PC-3 (cell line): Measurements from ENCODE around the gene GALNT1. TPM values are rescaled to one million over a fixed set of nuclear protein-coding genes. Genes with fewer than 3 reads are reported as not detected.

ENCODE experiments used
- ATAC-seq: fragments of 200-7000 bp; cut with Tn5 transposase; 2 replicates; pipeline ENCODE4 v1.9.1; 2020; ENCODE audit warnings: mild to moderate bottlenecking, moderate library complexity
- BruUV-seq: library from RNA; stranded (reverse); fragments of 400-500 nt; replicated peaks from 2 replicates; lab custom pipeline; 2021; lab: Mats Ljungman, UMichigan
- CTCF ChIA-PET: fragments of 300-600 bp; sonication (Branson Sonifier 250); formaldehyde crosslinking; loops from one replicate; lab custom pipeline; 2022; ENCODE audit warnings: antibody characterized with exemption; lab: Charles Lee
- POLR2A ChIA-PET: fragments of 300-600 bp; sonication (Branson Sonifier 250); formaldehyde crosslinking; loops from one replicate; lab custom pipeline; 2022; ENCODE audit warnings: antibody characterized with exemption; ENCODE audit not compliant: unreplicated experiment; lab: Charles Lee
- DNase-seq: peaks from one replicate; pipeline ENCODE4 v3.0.0-alpha.2; 2015
- H2AFZ ChIP-seq: fragments of 300-600 bp; sonication (generic); 2 replicates; pipeline ENCODE4 v1.6.0; 2016; ENCODE audit warnings: antibody characterized with exemption, low read length
- H3F3A ChIP-seq: fragments of 300-600 bp; sonication (generic); one replicate; pipeline ENCODE4 v1.6.0; 2017; ENCODE audit warnings: antibody characterized with exemption, low read length, control low read depth, mild to moderate bottlenecking; ENCODE audit not compliant: unreplicated experiment
- H3K27ac ChIP-seq: fragments of 300-600 bp; sonication (generic); 2 replicates; pipeline ENCODE4 v1.5.1; 2016; ENCODE audit warnings: mild to moderate bottlenecking, low read length
- H3K27me3 ChIP-seq: fragments of 300-600 bp; sonication (generic); 2 replicates; pipeline ENCODE4 v1.6.1; 2016; ENCODE audit warnings: low read length, mixed read lengths
- H3K36me3 ChIP-seq: fragments of 300-600 bp; sonication (generic); 2 replicates; pipeline ENCODE4 v1.6.1; 2016; ENCODE audit warnings: low read depth, mixed run types, low read length, mixed read lengths
- H3K4me1 ChIP-seq: fragments of 300-600 bp; sonication (generic); 2 replicates; pipeline ENCODE4 v1.5.1; 2016; ENCODE audit warnings: low read length; ENCODE audit not compliant: insufficient read depth
- H3K4me2 ChIP-seq: fragments of 300-600 bp; sonication (generic); 2 replicates; pipeline ENCODE4 v1.6.0; 2016; ENCODE audit warnings: low read length
- H3K4me3 ChIP-seq: fragments of 300-600 bp; sonication (generic); 2 replicates; pipeline ENCODE4 v1.5.1; 2016; ENCODE audit warnings: mild to moderate bottlenecking, low read length, mixed read lengths
- H3K79me2 ChIP-seq: fragments of 300-600 bp; sonication (generic); 2 replicates; pipeline ENCODE4 v1.6.1; 2017; ENCODE audit warnings: low read length, mixed read lengths
- H3K9ac ChIP-seq: fragments of 300-600 bp; sonication (generic); 2 replicates; pipeline ENCODE4 v1.6.0; 2016; ENCODE audit warnings: mild to moderate bottlenecking, low read length
- H3K9me2 ChIP-seq: fragments of 300-600 bp; sonication (generic); replicated peaks from 2 replicates; pipeline ENCODE4 v1.6.1; 2016; ENCODE audit warnings: mixed run types, low read length, mixed read lengths
- H3K9me3 ChIP-seq: fragments of 300-600 bp; sonication (generic); 2 replicates; pipeline ENCODE4 v1.6.1; 2016; ENCODE audit warnings: low read length, mixed read lengths
- H4K20me1 ChIP-seq: fragments of 300-600 bp; sonication (generic); 2 replicates; pipeline ENCODE4 v1.6.1; 2016; ENCODE audit warnings: low read length, mixed read lengths
- EZH2 ChIP-seq: fragments of 300-600 bp; sonication (generic); IDR thresholded peaks from one replicate; pipeline ENCODE4 v1.6.1; 2017; ENCODE audit warnings: antibody characterized with exemption, mild to moderate bottlenecking, low read length; ENCODE audit not compliant: unreplicated experiment
- EZH2phosphoT487 ChIP-seq: fragments of 300-600 bp; sonication (generic); IDR thresholded peaks from 2 replicates; pipeline ENCODE4 v1.6.1; 2018; ENCODE audit warnings: mild to moderate bottlenecking, antibody characterized with exemption, low read length, borderline replicate concordance
- intact Hi-C: fragments of 100-400 bp; cut with micrococcal nuclease; formaldehyde crosslinking; loops from 2 replicates; pipeline ENCODE4 v1.9.0; 2023
- total RNA-seq: library from RNA; depleted of rRNA; stranded (reverse); fragments of >200 nt; gene quantifications from 2 replicates; pipeline ENCODE4 v1.2.3, GENCODE V29; 2014
- TF ChIP-seq, protein P1 (sequence below): fragments of 300-600 bp; sonication (generic); conservative IDR thresholded peaks from 2 replicates; pipeline ENCODE4 v1.5.1; 2017; ENCODE audit warnings: antibody characterized with exemption, low read depth, mild to moderate bottlenecking, low read length

Gene GALNT1
- total RNA-seq, 1 experiment from 2014 or later: 25.0 TPM

DNA sequence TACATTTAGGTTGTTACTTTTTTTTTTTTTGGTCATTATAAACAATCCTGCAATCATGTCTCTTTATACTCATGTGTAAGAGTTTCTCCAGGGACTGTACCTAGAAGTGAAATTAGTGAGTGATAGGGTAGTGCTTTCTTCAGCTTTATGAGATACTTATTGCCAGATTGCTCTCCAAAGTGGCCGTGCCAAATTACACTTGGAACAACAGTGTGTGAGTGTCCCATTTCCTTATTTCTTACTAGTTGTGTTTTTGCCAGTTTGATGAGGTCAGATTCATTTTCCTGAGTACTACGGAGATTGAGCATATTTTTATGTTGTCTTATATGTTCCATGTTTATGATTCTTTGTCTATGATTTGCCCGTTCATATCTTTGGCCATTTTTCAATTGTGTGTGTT lies 39.2 kb downstream of the GALNT1 start:
- Histone ChIP-seq H3K27ac (no peak overlapping the region), H3K9me3 (no peaks in the 10 kb centered on the region), H3K79me2 (peaks cover 3% of the 10 kb centered on the region; the same call in 1 of the 2 replicates), H2AFZ (no peak overlapping the region), H4K20me1 (no peaks in the 10 kb centered on the region), H3K4me3 (no peak overlapping the region), H3F3A (no peaks in the 10 kb centered on the region), H3K9ac (no peak overlapping the region), H3K9me2 (no peaks in the 10 kb centered on the region), H3K4me2 (no peak overlapping the region), H3K4me1 (peaks cover 17% of the 10 kb centered on the region), H3K27me3 (no peaks in the 10 kb centered on the region), H3K36me3 (no peaks in the 10 kb centered on the region)
- POLR2A ChIA-PET: no interaction called here
- intact Hi-C loops: no loop called here
- BruUV-seq: no TSS peak
- TF ChIP-seq EZH2 (no peak), EZH2phosphoT487 (no peak)
- TF ChIP-seq, protein P1, sequence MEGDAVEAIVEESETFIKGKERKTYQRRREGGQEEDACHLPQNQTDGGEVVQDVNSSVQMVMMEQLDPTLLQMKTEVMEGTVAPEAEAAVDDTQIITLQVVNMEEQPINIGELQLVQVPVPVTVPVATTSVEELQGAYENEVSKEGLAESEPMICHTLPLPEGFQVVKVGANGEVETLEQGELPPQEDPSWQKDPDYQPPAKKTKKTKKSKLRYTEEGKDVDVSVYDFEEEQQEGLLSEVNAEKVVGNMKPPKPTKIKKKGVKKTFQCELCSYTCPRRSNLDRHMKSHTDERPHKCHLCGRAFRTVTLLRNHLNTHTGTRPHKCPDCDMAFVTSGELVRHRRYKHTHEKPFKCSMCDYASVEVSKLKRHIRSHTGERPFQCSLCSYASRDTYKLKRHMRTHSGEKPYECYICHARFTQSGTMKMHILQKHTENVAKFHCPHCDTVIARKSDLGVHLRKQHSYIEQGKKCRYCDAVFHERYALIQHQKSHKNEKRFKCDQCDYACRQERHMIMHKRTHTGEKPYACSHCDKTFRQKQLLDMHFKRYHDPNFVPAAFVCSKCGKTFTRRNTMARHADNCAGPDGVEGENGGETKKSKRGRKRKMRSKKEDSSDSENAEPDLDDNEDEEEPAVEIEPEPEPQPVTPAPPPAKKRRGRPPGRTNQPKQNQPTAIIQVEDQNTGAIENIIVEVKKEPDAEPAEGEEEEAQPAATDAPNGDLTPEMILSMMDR: no peak
- DNase-seq (no peak), ATAC-seq (no peak)
- CTCF ChIA-PET: no interaction called here

DNA sequence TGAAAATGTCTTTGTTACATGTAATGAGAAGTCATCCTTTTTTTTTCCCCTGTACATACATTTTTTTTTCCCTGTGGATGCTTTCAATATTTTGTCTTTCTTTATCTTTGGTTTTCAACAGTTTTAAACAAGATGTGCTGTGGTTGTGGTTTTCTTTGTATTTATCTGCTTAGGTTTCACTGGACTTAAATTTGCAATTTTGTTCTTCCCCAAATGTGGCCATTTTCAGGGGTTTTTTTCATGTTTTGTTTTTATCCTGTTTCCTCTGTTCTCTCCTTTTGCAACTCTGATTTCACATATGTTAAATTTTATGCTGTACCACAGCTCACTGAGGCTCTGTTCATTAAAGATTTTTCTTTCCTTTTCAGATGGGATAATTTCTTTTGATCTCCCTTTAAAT lies 41.7 kb downstream of the GALNT1 start:
- H4K20me1 ChIP-seq: no peaks in the 10 kb centered on the region
- H3K9me3 ChIP-seq: no peaks in the 10 kb centered on the region
- H3K27me3 ChIP-seq: no peaks in the 10 kb centered on the region
- no peak overlapping the region for H2AFZ ChIP-seq
- TF ChIP-seq EZH2phosphoT487 (no peak), EZH2 (no peak)
- TF ChIP-seq, protein P1: no peak
- no peaks in the 10 kb centered on the region for H3K9me2 ChIP-seq
- no peaks in the 10 kb centered on the region for H3K4me1 ChIP-seq
- peaks cover 3% of the 10 kb centered on the region; the same call in 1 of the 2 replicates for H3K79me2 ChIP-seq
- H3K36me3 ChIP-seq: no peaks in the 10 kb centered on the region
- ChIA-PET POLR2A (no interaction called here), CTCF (no interaction called here)
- BruUV-seq: no TSS peak
- no peak overlapping the region for H3K4me2 ChIP-seq
- intact Hi-C loops: no loop called here
- no peak overlapping the region for H3K4me3 ChIP-seq
- DNase-seq: no peak
- no peaks in the 10 kb centered on the region for H3F3A ChIP-seq
- H3K27ac ChIP-seq: no peak overlapping the region
- ATAC-seq: no peak
- no peak overlapping the region for H3K9ac ChIP-seq

DNA sequence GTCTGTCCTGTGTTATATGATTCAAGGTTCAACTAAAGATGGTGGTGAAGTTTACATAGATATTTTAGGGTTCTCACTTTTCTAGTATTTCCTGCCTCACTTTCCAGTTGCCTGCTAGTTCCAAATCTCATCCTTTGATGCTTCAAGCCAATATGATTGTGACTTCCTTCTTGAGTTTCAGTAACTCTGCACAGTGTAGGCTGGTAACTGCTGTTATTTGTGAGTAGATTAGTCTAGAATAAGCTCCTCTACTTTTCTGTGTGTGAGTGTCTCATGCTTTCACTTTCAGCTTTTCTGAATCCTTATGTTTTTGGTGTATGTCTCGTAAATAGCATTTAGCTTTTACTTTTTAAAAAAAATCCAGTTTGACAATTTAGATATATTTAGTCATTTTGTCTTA lies 42.6 kb downstream of the GALNT1 start:
- H3K4me3 ChIP-seq: no peak overlapping the region

More for the DNA sequence above, 42.6 kb downstream of the GALNT1 start:
- H3K27me3 ChIP-seq: no peaks in the 10 kb centered on the region
- no peak overlapping the region for H2AFZ ChIP-seq
- BruUV-seq: no TSS peak
- ChIA-PET CTCF (no interaction called here), POLR2A (no interaction called here)
- DNase-seq (no peak), ATAC-seq (no peak)
- H3K9me2 ChIP-seq: no peaks in the 10 kb centered on the region
- no peaks in the 10 kb centered on the region for H4K20me1 ChIP-seq
- H3F3A ChIP-seq: no peaks in the 10 kb centered on the region
- H3K9me3 ChIP-seq: no peaks in the 10 kb centered on the region
- no peaks in the 10 kb centered on the region for H3K36me3 ChIP-seq
- H3K4me1 ChIP-seq: no peaks in the 10 kb centered on the region
- H3K79me2 ChIP-seq: peaks cover 3% of the 10 kb centered on the region; the same call in 1 of the 2 replicates
- TF ChIP-seq, protein P1: no peak
- TF ChIP-seq EZH2 (no peak), EZH2phosphoT487 (no peak)
- no peak overlapping the region for H3K27ac ChIP-seq
- intact Hi-C loops: no loop called here
- H3K9ac ChIP-seq: no peak overlapping the region
- no peak overlapping the region for H3K4me2 ChIP-seq
